ENCODE results near the gene ZSCAN9. TPM values are rescaled to one million over a fixed set of nuclear protein-coding genes. Genes with fewer than 3 reads are reported as not detected.

Gene ZSCAN9
- total RNA-seq, 4 donors from 2014 or later = 13.0 to 18.7 (median 14.8) TPM

DNA sequence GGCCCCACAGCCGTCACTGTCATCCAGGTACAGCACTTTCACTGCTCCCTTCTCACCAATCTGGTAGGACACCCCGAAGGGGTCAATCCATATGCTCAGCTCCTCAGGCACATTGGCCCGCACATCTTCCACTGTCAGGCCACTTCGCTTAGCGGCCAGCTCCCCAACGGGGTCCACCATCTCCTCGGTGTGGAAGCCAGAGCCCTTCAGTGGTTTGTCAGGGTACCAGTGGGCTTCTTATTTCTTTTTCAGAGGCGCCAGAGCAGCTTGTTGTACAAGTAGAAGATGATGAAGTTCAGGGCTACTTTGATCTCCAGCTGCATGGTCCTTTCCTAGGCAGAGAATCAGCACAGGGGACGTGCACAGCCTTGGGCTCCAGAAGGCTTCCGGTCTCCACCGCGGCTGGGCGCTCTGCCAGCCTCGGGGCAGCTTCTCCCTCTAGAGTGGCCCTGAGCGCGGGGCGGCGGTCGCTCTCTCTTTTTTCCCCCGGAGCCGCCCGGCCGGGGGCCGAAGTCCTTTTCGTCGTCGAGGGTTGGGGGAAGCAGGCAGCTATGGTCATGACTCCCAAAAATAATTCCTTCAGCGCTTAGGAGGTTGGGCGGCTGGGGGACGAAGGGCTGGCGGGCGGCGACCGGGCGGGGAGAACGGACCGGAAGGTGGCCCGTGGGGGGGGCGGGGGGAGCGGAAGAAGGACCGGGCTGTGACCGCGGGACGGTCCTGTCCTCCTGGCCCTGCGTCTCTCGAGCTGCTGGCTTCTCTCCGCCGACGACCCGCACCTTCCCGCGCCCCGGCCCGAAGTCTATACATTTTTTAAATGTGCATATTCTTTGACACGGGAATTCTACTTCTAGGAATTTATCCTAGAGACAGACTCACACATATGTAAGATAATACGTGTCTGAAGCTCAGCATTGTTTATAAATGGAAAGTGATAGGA is 6.5 kb upstream of the ZSCAN9 start:
- peak overlapping the region in 2 of 3 donors; percentile 53 to 60 for H3K27ac ChIP-seq
- TF ChIP-seq, protein P1, sequence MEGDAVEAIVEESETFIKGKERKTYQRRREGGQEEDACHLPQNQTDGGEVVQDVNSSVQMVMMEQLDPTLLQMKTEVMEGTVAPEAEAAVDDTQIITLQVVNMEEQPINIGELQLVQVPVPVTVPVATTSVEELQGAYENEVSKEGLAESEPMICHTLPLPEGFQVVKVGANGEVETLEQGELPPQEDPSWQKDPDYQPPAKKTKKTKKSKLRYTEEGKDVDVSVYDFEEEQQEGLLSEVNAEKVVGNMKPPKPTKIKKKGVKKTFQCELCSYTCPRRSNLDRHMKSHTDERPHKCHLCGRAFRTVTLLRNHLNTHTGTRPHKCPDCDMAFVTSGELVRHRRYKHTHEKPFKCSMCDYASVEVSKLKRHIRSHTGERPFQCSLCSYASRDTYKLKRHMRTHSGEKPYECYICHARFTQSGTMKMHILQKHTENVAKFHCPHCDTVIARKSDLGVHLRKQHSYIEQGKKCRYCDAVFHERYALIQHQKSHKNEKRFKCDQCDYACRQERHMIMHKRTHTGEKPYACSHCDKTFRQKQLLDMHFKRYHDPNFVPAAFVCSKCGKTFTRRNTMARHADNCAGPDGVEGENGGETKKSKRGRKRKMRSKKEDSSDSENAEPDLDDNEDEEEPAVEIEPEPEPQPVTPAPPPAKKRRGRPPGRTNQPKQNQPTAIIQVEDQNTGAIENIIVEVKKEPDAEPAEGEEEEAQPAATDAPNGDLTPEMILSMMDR (IDR thresholded peaks at IDR 0.05) = no peak
- TF ChIP-seq POLR2A (IDR thresholded peaks at IDR 0.05) = peak in 1 of 2 donors; percentile 12
- H3K4me3 ChIP-seq (replicated peaks in 1 of 3) = peak overlapping the region in 2 of 3 donors; percentile 45 to 46
- WGBS, 2 donors = 20 to 25% methylated on average over 23 to 26 of the region's 56 CpGs
- intact Hi-C loops (cut with DNase I) = loop anchor here (10.0 kb wide), 1 partner anchor 84 kb away; no protein-coding TSS in a partner anchor
- peak; percentile 74 to 75 for DNase-seq
- H3K9me3 ChIP-seq = no peaks in the 10 kb centered on the region
- H3K4me1 ChIP-seq = peaks cover 0 to 3% of the 10 kb centered on the region in 2 donors
- no peaks in the 10 kb centered on the region for H3K36me3 ChIP-seq
- no peaks in the 10 kb centered on the region for H3K27me3 ChIP-seq

DNA sequence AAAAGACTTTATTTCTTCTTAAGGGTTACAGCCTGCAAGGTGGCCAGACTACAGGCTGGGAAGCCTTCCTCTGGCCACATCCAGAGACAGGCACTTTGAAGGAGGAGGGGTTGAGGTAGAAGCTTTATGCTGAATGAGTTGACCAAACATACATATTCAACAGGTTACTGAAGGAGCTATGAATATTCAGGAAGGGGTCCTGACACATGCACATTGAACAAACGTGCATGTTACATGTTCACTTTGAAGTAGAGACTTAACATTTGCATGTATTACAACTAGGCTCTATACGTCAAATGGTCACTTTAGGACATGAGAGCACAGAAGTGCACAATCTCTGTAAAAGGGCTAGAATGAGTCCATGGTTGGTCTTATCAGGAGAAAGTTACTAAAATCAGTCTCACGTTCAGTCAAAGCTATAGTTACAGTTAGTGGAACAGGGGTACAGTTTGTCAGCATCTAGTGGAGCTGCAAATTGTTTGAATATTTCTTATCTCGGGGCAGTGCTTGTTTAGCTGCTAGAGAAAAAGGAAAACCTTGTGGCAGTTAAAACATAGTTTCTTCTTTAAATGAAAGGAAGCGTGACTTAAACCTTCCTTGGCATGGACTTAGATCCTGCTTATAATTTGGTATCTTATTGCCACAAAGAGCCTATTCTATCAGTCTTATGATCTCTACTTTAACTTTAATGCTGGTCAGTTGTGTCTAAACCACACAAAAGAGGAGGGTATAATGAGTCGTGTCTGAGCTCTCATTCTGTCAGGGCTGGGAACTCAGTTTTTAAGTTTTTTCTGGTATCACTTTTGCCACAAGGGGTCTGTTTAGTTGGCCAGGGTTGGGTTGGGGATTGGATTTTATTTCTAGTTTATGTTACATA is 4.6 kb upstream of the ZSCAN9 start:
- Histone ChIP-seq H3K4me3 (replicated peaks in 1 of 3) (no peak overlapping the region), H3K36me3 (no peaks in the 10 kb centered on the region), H3K4me1 (peaks cover 0 to 3% of the 10 kb centered on the region in 2 donors), H3K9me3 (no peaks in the 10 kb centered on the region), H3K27ac (no peak overlapping the region), H3K27me3 (no peaks in the 10 kb centered on the region)
- intact Hi-C loops (cut with DNase I) = no loop called here
- WGBS, 2 donors = 39% methylated on average over 6 of the region's 6 CpGs
- no peak for TF ChIP-seq POLR2A (IDR thresholded peaks at IDR 0.05)
- TF ChIP-seq, protein P1 (IDR thresholded peaks at IDR 0.05) = no peak
- no peak for DNase-seq

DNA sequence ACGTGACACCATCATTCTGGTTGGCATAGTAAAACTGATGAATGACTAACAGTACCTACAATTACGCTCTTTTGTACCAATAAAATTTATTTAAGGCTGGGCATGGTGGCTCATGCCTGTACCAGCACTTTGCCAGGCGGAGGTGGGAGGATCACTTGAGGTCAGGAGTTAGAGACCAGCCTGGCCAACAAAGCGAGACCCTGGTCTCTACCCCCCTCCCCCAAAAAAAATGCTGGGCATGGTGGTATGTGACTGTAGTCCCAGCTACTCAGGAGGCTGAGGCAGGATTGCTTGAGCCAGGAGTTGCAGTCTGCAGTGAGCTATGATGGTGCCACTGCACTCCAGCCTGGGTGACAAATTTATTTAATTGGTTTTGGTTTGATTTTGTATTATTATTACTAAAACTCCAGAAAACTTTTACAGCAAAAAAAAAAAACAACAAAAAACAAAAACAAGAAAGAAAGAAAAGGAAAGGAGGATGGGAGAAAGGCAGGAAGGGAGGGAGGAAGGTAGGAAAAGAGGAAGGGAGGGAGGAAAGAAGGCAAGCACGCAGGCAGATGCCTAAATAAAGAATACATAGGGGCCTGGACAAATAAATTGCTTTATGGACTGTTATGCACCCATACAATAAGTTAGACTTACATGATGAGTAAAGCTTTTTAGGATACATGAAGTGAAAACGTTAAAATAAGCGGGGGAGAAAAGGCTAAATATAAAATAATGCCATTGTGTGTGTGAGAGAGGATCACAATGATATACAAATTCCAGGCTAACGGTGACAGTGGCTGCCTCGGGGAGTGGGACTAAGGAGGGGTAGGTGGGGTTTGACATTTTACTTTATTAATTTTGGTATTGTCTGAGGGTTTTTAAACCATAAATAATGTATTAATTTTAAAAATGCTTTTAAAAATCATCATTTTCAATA is 682 bp upstream of the ZSCAN9 start:
- Histone ChIP-seq H3K9me3 (no peaks in the 10 kb centered on the region), H3K27ac (peak overlapping the region in 2 of 3 donors; percentile 54 to 68), H3K36me3 (peaks cover 12 to 18% of the 10 kb centered on the region in 2 donors), H3K27me3 (no peaks in the 10 kb centered on the region), H3K4me3 (replicated peaks in 1 of 3) (peak overlapping the region in 1 of 3 donors; percentile 76), H3K4me1 (peaks cover 0 to 7% of the 10 kb centered on the region in 2 donors)
- no peak for DNase-seq
- TF ChIP-seq POLR2A (IDR thresholded peaks at IDR 0.05) = no peak
- TF ChIP-seq, protein P1 (IDR thresholded peaks at IDR 0.05) = no peak
- 53 to 55% methylated on average over 9 of the region's 9 CpGs for WGBS, 2 donors
- intact Hi-C loops (cut with DNase I) = no loop called here

DNA sequence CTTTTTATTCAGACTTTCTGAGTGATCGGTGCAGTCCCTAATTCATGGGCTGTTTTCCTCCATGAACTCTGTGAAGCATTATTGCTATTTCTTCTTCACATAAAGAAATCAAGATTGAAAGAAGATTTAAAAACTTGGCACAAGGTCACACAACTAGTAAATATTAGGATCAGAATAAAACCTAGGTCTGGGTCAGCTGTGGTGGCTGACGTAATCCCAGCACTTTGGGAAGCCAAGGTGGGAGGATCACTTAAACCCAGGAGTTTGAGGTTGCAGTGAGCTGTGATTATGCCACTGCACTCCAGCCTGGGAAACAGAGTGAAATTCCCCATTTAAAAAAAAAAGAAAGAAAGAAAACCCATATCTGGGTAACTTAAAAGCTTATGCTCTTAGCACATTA is 1.4 kb downstream of the ZSCAN9 start:
- 94 to 97% methylated on average over 2 of the region's 2 CpGs for WGBS, 2 donors
- TF ChIP-seq POLR2A (IDR thresholded peaks at IDR 0.05) = no peak
- TF ChIP-seq, protein P1 (IDR thresholded peaks at IDR 0.05) = no peak
- intact Hi-C loops (cut with DNase I) = no loop called here

More for the DNA sequence above, 1.4 kb downstream of the ZSCAN9 start:
- peaks cover 19 to 28% of the 10 kb centered on the region in 2 donors for H3K36me3 ChIP-seq
- no peak overlapping the region for H3K4me3 ChIP-seq (replicated peaks in 1 of 3)
- H3K27me3 ChIP-seq = no peaks in the 10 kb centered on the region
- no peaks in the 10 kb centered on the region for H3K9me3 ChIP-seq
- DNase-seq = no peak
- H3K27ac ChIP-seq = no peak overlapping the region
- H3K4me1 ChIP-seq = peaks cover 0 to 7% of the 10 kb centered on the region in 2 donors

All from thyroid gland (tissue), 4 donors.